AG08395 (cell line): ENCODE data around the gene GDF2.

Source experiments
- DNase-seq: peaks from one replicate; pipeline ENCODE4 v3.0.0; 2012; ENCODE audit warnings: mixed read lengths, low spot score

The GDF2 gene

DNA sequence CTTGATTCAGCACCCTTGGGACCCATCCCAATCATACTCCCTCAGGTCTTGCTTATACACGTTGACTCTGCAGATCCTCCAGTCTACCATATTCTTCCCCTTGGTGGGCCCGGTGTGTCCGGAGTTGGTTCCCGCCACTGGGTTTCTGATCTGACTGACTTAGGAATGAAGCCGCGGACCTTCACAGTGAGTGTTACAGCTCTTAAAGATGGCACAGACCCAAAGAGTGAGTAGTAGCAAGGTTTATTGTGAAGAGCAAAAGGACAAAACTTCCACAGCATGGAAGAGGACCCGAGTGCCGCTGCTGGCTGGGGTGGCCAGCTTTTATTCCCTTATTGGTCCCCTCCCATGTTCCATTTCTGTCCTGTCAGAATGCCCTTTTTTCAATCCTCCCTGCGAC, 28.2 kb upstream of the GDF2 start:
- DNase-seq, result no peak

DNA sequence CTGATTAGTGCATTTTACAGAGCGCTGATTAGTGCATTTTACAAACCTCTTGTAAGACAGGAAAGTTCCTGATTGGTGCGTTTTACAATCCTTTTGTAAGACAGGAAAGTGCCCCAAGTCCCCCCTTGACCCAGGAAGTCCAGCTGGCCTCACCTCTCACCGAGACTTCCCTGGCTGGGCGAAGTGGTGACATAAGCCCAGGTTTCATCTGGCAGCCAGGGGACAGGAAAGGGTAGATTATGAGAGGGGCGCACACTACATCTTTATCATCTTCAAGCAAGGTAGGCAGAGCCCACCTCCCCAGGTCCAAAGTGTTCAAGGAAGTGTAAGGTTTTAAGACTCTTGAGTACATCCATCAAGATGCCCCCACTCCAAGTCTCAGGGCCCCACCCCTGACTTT, 27.8 kb upstream of the GDF2 start:
- DNase-seq, result no peak

DNA sequence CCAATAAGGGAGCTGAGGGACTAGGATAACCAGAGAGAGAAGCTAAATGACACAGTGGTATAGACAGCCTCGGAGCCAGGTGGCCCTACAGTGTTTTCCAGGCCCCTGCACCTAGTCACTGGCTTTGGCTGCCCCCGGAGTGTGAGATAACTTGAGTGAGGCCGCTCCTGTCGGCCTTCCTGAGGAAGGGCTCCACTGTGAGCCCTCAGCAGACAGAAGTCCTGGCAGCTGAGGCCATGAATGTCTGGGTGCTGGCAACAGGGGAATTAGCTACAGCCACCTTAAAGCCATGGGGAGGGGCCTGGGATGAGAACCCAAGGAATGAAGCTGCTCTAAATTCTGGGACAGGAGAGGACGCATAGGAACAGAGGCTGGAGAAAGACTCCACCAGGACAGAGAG, 26.8 kb upstream of the GDF2 start:
- no peak for DNase-seq

DNA sequence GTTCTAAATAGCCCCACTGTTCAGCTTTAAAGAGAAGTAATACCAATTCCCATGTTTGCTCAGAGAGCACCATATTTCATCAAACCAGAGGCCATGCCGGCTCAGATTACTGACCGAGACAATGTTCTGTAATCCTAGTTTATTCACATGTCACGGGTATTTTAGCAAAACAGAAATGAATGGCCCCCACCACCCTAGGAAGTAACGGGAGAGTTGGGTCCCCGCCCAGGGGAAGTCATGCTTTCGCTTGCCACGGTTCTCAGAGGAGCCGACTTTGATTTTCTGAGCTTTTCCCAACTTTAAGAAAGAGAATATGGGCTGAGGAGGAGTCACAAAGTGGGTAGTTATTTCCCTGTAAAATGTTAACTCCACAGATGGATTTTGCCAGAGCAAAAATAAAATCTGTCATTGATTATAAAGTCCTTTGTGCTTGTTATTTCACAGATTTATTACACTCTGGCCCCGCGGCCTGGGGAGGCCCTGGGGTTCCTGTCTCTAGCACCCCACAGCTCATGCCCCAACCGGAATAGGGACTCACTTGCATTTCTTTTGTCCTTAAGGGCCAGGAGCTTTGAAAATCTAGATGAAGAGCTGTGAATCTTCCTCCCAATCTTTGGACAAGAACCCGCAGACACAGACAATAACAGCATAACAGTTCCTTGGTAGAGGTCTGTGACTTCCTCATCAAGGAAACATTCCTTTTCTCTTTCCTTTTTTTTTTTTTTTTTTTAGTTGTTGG, 25.9 kb upstream of the GDF2 start:
- DNase-seq, result no peak

DNA sequence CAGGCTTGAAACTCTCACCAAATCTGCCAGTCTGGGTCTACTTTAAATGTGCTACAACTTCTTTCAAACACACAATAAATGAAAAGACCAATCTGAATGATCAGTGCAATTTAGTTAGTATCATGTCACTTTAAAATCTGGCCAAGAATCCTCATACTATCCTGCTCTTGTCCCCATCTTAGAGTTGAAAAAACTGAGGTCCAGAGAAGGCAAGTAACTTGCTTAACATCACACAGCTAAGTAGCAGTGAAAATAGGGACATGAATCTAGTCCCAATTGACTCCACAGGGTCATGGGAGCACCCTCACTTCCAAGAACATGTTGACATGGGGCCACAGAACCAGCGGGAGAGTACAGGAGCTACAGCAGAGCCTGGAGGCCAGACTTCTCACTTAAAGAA, 25.3 kb upstream of the GDF2 start:
- DNase-seq, result no peak

DNA sequence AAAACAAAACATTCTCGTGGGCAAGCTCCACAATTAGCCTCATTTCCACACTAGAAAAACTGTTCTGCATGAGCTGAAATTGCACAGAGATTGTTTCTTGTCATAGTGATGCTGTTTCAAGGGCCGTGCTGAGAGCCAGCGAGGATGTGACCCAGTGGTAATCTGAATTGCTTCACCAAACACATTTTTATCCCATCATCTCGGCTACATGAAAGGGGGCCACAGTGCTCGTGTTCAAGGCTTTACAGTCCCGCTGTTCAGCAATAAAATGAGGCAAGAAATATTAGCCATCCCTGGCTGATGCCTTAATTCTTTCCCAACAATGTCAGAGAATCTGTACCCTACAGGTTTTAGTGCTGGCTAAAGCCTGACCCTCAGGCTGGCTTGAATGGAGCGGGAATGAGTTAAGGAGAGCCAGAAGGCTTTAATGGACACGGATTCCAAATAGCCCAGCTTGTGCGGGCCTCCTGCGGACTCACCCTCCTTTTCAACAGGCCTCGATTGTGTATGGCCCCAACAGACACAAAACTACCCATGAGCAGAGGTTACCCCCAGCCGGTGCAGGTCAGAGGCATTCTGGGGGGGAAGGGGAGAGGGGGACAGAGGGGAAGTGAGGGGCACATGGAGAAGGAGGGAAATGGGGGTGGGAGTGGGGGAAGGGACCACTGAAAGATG, 24.3 kb upstream of the GDF2 start:
- no peak for DNase-seq

DNA sequence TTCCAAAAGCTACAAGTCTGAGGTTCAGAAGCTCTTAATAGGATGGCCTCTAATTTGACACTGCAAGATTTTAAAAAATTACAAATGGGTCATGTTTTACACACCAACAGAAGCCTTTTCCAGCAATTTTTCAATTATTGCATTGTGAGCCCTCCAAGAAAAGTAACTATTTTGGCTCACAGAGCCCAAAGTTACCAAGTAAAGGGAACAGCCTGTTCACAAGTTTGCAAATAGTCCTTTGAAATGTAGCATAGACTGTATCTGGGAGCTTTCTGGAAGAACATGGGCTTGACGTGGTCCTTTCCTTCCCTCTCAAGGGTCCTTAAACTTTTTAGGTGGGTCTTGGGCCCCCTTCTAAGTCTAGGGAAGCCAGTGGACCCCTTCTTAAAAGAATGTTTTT, 23.5 kb upstream of the GDF2 start:
- no peak for DNase-seq

DNA sequence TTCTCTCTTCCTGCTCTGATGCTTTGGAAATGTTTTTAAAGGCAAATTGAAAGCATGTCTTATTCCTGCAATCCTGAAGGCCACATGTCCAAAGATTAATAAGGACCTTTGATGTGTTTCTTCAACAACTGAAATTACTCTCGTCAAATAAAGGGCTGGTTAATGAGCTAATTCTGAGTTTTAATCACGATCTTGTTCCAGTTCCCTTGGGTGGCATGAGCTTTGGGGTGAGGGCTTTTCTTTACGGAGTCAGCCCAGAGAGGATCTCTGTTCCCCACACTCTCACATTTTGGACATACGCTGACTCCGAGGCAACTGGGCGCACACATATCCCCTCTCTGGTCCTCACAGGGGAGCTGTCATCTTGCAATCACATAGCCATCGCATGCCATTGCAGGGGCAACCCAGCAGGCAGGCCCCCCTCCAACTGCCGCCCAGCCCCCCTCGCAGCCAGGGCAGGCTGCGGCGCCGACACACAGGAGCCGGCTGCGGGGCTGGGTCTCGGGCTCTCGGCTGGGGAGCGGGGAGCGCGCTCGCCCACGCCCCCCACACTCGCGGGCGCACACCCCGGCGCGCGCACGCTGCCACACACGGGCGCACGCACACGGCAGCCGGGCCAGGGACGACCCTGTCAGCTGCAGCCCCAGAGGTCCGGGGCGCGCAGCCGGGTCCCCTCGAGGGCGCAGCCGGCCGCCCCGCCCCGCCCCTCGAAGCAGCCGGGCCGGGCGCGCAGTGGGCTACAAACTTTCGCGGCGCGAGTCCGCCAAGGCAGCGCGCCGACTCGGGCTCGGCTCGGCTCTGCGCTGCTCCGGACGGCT, 22.4 kb upstream of the GDF2 start, which contains the start of gene GDF10:
TSS of gene GDF10 (plus strand) at position 587 of the 818 bp plus-strand sequence. CDS start 455 bp downstream, outside the sequence.
- DNase-seq, result no peak

DNA sequence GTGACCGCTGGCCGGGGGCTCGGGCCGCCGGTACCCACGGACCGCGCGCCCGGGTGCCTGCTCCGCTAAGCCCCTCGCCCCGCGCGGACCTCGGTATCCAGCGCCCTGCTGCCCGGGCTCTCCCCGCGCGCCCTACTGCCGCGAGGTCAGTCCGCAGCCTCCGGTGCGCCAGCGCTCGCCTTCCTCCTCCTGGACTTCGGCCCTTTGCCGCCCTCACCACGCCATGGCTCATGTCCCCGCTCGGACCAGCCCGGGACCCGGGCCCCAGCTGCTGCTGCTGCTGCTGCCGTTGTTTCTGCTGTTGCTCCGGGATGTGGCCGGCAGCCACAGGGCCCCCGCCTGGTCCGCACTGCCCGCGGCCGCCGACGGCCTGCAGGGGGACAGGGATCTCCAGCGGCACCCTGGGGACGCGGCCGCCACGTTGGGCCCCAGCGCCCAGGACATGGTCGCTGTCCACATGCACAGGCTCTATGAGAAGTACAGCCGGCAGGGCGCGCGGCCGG, 21.8 kb upstream of the GDF2 start:
- DNase-seq, result no peak

DNA sequence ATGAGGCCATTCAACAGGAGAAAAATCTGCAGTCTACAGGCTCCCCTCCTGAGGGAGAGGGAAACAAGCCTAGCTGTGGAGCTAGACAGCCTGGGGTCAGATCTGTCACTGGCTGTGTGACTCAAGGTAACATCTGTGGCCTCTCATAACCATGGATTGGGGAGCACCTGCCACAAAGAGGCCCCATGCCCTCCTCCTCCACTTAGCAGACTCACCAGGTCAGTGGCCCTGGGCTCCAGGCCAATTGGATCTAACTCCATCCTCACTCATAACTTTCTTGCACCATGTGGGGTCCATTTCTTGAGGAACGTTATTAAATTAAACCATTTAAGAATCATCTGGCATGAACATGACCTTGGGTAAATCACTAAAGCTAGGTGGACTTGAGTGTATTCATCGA, 20.4 kb upstream of the GDF2 start:
- DNase-seq, result no peak

DNA sequence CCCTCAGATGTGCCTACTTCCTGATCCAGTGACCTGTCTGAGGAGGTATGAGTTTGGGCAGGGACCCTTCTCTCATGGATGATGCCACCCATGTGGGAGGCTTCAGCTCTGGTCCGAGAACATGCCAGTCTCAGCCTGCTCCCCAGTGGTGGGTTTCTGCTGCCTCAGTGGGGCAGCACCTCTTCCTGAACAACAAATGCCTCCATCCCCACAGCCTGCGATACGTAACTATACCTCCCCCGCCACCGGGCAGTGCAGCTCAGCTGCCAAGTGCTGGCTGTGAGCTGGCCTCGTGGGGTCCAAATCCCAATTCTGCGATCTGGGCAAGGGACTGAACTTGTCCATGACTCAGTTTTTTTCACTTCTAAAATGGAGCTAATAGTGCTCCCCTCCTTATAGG, 19.1 kb upstream of the GDF2 start:
- no peak for DNase-seq

DNA sequence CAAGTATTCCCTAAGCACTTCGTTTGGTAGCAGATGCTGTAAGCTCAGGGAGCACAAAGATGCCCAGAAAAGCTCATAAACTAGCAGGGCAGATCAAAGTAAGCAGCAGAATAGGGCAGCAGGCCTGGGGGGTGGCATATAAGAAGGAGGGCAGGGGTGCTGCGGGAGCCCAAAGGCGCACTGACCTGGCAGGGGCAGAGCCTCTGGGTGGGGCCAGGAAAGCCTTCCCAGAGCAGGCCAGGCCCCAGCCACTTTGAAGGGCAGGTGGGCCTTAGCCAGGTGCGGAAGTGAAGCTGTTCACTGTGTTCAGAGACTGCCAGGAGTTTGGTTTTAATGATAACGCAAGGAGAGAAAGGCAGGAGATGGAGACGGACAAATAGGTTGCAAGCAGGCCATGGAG, 18.4 kb upstream of the GDF2 start:
- DNase-seq, result no peak

DNA sequence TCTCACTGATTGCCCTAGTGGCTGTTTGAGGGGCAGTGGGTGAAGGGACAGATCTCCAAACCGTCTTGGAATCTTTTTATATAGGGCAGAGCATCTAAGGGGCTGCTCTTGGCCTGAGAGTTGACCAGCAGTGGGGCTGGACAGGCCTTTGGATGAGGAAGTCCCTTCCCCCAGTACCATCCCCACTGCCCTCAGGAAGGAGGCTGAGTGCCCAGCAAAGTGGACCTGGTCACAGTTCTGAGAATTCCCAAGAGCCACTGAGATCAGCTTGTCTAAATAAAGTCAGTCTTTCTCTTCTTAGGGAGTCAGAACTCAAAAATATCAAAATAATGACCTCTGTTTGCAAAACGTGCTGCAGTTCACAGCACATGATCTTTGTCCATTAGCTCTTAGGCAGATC, 16.7 kb upstream of the GDF2 start:
- no peak for DNase-seq

DNA sequence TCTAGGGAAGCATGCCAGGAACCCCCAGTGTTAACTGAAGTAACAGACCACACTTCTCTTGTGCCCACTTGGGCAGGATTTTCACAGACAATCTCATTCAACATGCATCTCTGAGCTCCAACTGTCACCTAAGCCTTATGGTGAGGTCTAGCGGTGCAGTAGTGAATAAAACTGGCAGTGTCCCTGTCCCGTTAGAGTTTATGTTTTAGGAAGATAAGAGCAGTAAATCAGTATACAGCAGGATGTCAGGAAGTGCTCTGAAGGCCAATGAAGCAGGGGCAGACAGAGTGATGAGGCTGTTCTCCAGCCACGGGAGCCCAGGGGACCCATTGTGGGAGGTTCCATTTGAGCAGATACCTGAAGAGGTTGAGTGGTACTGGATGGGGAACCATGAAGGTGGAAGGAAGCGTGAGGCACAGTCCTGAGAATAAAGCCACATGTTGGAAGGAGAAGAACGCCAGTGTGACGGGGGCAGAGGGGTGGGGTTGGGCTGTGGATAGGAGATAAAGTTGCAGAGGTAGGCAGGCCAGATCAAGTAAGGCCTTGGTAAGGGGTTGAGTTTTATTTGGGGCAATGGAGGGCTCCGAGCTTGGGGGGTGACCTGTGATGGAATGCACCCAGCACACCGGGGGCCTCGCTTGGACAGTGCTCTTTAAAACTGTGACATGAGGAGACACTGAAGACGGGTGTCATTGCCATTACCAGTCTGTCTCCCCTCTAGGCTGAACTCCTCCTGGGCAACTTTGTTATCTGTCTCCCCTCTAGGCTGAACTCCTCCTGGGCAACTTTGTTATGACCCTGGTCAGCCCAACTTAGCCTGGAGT, 15.7 kb upstream of the GDF2 start:
- DNase-seq, result no peak

DNA sequence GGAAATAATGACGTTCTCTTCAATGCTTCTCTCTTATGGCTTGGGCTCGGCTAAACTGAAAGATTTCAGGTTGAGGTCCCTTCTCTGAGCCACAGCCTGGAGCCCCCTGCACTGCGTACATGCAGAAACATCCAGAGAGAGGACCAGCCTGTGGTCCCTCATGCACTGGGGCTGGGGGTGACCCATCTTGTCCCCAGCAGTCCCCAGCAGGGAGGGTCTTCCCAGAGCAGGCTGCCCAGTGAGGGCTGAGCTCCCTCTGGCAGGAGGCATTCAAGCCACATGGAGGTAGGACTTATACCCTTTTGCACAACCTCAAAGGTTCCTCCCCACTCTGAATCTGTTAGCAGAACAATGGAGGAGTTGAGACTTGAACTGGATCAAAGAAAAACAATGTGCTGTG, 14.9 kb upstream of the GDF2 start:
- no peak for DNase-seq

DNA sequence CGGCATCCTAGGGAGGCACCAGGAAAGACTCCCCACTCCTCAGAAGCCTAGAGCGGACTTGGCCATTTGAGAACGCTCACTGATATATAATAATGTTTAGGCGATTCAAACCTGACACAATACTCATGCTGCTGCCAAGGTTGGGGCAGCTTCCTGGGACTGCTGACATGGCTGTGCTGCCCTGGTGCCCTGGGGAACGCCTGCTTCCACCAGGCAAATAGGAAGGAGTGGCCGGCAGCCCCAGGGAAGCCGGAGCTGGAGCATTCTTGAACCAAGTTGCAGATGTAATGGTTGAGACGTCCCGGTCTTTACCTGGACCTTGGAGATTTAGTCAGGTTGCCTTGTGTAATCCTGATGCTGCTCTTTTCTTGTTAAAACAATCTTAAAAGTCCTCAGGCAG, 13.5 kb upstream of the GDF2 start:
- no peak for DNase-seq

DNA sequence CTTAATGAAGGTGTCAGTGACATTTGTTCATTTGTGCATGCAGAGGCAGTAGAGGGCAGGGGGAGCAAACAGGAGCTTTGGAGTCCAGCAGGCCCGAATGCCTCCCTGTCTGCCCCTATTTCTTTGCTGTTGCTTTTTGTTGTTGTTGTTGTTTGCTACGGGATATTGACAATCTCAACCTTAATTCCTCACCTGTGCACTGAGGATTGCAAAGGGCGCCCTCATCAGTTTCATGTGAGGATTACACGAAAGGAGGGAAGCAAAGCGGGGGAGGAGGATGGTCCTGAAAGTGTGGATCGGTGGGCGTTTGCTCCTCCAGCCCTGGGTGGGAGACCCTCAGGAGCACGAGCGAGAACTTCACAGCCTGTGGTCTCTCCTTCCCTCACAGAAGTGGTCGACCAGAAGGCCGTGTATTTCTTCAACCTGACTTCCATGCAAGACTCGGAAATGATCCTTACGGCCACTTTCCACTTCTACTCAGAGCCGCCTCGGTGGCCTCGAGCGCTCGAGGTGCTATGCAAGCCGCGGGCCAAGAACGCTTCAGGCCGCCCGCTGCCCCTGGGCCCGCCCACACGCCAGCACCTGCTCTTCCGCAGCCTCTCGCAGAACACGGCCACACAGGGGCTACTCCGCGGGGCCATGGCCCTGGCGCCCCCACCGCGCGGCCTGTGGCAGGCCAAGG, 12.7 kb upstream of the GDF2 start:
- DNase-seq, result no peak

DNA sequence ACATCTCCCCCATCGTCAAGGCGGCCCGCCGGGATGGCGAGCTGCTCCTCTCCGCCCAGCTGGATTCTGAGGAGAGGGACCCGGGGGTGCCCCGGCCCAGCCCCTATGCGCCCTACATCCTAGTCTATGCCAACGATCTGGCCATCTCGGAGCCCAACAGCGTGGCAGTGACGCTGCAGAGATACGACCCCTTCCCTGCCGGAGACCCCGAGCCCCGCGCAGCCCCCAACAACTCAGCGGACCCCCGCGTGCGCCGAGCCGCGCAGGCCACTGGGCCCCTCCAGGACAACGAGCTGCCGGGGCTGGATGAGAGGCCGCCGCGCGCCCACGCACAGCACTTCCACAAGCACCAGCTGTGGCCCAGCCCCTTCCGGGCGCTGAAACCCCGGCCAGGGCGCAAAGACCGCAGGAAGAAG, 12.2 kb upstream of the GDF2 start:
- no peak for DNase-seq

DNA sequence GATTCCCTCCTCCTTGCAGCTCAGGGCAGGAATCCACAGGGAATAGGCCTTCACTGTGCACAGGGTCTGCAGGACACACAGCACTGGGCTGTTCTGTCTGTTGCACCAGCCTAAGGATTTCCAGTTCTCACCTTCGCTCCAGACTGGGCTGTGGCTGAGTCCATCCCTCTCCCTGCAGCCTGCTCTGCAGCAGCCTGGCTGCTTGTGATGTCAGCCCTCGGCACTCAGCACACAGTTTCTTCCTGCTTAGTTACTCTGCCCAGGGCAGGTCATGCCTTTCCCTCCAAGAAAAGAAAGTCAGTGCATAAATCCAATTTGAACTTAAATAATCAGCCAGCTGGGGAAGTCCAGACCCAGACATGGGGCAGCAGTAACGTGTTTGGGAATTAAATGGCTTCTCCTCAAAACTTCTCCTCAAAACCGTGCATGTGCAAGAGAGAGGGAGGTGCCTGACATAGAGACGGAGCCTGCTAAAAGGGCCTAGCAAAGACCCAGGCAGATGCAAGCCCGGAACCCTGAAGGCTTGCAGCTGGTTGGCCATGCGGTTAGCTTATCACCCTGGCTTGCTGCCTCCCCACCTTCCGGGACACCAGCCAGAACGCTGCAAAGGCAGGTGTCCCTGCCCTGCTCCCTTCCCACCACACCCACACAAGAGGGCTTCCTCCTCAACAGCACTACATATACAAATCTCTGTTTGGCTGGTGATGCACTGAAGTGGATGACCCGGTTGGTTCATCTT, 10.9 kb upstream of the GDF2 start:
- DNase-seq, result no peak

DNA sequence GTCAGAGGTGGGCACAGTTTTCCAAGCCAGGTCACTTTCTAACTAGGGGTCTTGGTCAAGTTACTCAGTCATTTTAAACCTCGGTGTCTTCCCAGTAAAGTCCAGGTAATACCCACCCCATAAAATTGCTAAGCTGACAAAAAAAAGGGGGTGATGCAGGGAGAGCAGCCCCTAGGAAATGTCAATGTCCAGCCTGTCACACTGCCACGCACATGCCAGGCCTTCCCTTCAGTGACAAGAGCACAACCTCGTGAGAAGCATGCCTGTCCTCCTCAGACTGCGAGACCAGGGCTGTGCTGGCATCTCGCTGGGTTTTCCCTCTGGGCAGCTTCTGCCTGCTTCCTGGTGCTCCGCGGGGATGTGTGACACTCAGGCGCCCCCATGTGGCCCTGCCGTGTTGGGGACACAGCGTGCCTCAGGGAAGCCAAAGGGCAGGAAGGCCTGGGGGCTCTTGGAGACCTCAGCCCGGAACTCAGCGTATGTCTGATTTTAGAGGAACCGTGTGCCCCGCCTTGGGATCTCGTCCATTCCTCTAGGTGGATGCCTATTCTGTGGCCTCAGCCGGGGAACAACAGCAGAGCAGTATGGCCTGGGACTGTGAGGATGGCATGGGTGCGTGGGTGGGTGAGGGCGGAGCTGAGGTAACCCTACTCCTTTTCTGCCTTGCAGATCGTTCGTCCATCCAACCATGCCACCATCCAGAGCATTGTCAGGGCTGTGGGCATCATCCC, 10.2 kb upstream of the GDF2 start:
- DNase-seq, result peak; percentile 90
